Measurements from ENCODE around the gene PRPH2.
"Not testable (repeated sequence)": the region's sequence is repeated elsewhere in the genome, so short reads cannot be mapped to it uniquely, and the experiment has no call there.

Gene PRPH2

DNA sequence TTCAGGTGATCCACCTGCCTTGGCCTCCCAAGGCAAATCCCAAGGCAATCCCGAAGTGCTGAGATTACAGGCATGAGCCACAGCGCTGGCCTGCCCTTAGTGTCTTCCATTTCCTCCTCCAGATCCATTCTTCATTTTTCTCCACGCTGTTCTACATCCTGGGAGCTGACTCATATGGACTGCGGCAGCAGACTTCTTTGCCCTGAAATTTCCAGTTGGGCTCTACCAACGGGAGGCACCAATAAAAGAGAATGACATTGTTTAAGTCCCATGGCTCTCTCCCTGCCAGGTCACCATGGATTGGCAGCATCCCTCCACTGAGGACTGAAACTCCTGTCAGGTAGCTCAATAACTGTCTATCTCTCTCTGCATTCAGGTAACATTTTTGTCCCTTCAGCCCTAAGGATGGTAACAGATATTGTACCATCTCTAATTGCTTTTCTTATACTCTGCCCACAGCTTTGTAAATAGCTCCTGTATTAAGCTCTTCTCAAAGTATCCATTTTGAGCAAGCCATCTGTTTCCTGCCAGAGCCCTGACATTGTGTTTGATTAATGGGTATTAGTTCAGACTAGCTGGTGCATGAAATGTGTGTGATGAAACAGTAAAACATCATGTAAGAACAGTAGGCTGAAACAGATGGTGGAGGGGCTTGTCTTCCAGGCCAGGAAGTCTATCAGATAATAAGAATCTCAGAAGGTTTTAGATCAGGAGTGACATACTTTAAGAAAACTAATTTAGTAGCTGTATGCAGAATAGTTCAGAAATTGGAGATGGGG is 19.9 kb upstream of the PRPH2 start:
- no peak for DNase-seq (ENCODE audit: low read depth, low spot score)

- DNase-seq (ENCODE audit: low read depth, low spot score) = no peak
Measured at GRCh38 chr6:42740725-42741124, 18.3 kb upstream of the PRPH2 start.

DNA sequence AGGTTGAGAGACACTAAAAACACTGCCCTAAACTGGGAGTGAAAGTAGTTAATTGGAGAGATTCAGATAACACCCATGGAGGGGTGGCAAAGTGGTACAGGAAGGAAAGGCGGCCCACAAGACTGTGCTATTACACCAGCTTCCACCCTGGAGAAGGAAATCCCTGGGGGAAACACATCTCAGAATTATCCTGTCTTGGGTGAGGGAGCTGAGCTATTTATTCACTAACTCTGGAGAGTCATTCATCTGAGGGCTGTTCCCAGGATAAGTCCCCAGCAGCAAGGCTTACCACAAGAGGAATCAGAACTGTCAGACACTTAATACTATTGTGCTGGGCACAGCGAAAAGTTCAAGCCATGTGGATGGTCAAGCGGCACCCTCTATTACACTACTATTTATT is 13.6 kb upstream of the PRPH2 start:
- no peak for DNase-seq (ENCODE audit: low read depth, low spot score)

- DNase-seq (ENCODE audit: low read depth, low spot score) = not testable (repeated sequence)
Measured at GRCh38 chr6:42733867-42734481, 11.6 kb upstream of the PRPH2 start.

- no peak for DNase-seq (ENCODE audit: low read depth, low spot score)
Measured at GRCh38 chr6:42729731-42730130, 7.3 kb upstream of the PRPH2 start.

DNA sequence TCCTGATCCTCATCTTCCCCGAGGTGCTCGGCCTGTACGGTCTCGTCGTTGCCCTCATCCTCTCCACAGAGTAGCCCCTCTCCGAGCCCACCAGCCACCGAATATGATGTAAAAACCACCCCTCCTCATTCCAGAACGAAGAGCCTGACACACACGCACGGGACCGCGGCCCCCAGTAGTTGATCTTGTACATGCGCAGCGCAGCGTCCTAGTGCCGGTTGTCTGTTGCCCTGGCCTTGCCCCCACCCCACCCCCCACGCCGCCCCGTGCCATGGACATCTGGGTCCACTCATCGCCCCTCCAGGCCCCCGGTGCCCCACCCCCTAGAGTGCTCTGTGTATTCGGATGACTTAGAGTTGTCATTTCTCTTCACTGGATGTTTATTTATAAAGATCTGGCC is 5.2 kb upstream of the PRPH2 start:
- DNase-seq (ENCODE audit: low read depth, low spot score) = no peak

DNA sequence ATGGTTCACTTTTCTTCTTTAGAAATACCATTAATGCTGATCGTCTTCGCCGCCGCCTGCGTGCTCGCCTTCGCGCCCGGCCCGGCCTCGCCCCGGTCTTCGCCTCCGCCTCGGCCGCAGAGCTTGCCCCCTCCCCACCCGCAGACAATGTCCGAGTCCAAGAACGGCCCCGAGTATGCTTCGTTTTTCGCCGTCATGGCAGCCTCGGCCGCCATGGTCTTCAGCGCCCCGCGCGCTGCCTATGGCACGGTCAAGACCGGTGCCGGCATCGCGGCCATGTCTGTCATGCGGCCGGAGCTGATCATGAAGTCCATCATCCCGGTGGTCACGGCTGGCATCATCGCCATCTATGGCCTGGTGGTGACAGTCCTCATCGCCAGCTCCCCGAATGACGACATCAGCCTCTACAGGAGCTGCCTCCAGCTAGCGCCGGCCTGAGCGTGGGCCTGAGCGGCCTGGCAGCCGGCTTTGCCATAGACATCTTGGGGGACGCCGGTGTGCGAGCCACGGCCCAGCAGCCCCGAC is 4.8 kb upstream of the PRPH2 start:
- no peak for DNase-seq (ENCODE audit: low read depth, low spot score)

GRCh38 chr6:42726485-42727086 is 4.2 kb upstream of the PRPH2 start:
- peak; percentile 80 for DNase-seq (ENCODE audit: low read depth, low spot score)

DNA sequence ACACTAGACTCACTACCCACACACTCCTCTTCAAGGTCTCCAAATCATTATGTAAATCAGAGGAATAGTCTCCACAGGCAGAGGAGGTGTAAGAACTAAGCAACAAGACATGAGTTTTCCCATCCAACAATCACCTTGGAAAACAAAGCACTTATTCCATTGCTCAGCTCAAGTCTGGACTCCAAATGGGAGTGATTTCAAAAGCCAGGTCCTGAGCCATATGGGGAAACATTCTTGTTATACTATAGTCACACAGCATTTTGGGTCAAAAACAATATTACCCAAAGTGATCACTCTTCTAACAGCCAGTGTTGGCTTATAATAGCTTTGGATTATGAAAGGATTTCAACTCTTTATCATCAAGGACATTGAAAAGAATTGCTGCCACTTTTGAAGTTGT is 3.6 kb upstream of the PRPH2 start:
- DNase-seq (ENCODE audit: low read depth, low spot score) = no peak

- DNase-seq (ENCODE audit: low read depth, low spot score) = no peak
Measured at GRCh38 chr6:42724825-42725224, 2.4 kb upstream of the PRPH2 start.

- no peak for DNase-seq (ENCODE audit: low read depth, low spot score)
Measured at GRCh38 chr6:42720739-42721138, 1.7 kb downstream of the PRPH2 start.

DNA sequence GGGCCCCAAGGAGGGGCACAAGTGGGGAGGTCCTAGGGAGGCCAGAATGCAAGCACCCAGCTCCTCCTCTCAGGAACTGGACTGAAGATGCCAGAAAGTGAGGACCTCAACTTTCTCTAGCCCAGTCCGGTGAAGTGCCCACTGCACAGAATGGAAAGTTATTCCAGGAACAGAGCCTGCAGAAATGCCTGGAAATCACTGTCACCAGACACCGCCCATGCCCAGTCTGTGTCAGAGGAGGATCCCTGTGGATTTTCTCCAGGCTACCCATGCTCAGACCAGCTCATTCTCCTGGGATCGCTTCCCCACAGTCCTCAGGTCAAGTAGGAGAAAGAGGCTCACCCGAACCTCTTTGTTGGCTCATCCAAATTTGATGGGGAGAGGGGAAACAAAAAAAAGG is 6.5 kb downstream of the PRPH2 start:
- no peak for DNase-seq (ENCODE audit: low read depth, low spot score)

DNA sequence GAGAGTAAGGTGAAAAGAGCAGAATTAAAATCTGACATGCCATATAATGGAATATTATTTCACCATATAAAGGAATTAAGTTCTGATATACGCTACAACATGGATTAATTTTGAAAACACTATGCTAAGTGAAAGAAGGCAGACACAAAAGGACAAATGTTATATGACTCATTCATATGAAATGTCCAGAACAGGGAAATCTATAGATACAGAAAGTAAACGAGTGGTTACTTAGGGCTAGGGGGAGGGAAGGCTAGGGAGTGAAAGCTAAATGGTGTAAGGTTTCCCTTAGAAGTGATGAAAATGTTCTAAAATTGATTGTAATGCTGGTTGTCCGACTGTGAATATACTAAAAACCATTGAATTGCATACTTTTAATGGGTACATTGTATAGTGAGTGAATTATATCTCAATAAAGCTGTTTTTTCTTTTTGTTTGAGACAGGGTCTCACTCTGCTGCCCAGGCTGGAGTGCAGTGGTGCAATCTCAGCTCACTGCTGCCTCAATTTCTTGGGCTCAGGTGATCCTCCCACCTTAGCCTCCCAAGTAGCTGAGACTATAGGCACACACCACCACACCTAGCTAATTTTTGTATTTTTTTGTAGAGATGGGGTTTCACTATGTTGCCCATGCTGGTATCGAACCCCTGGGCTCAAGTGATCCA is 8.2 kb downstream of the PRPH2 start:
- DNase-seq (ENCODE audit: low read depth, low spot score) = no peak

DNA sequence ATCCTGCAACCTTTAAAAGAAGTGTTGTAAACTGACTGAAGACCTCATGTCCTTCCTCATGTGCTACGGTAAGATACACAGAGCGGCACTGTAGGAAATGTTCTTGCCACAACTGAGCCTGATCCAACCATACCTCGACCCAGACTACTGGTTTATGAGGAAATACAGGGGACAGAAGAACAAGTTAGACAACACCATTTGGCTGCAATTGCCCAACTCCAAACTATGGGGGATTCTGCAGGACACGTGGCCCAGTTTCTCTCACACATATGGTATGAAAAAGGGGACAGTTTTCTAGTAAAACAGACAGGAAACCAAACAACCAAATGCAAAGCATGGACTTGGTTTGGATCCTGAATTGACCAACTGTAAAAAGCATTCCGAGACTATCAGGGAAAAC is 10.5 kb downstream of the PRPH2 start:
- no peak for DNase-seq (ENCODE audit: low read depth, low spot score)

DNA sequence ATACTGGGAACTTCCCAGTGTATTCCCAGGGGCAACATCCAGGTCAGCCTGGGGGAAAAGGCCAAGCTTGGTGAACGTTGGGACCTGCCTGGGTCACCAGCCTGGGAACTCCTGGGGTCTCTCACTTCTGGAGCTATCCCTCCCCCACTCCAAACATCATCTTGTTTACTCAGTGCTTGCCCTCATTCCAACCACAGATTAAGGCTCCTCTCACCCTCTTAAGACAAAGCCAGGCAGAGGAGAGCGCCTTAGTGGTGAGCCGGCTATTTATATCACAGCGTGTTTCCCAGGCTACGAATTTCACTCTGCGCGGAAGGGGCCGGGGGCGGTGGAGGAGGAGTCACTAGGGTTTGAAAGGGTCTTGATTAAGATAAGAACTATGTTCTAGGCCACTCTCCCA is 12.1 kb downstream of the PRPH2 start:
- DNase-seq (ENCODE audit: low read depth, low spot score) = peak; percentile 79

GRCh38 chr6:42709871-42710270 is 12.5 kb downstream of the PRPH2 start:
- DNase-seq (ENCODE audit: low read depth, low spot score) = no peak

DNA sequence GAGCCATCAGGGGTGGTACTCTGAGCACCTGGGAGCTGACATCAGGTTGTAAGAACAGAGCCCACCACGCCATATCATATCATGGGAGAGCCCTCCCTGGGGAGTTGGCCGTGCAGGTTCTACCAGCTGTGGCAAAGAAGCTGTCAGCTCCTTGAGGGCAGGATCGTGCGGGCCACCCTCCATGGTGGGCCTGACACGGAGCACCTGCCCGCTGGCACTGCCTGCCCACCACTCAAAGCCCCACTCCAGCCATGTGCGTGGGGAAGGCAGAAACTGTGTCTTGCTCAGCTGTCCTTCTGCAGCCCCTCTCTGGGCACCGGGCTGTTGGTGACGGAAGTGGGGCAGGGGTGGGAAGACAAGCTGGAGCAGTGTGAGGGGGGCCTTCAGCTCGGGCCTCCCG is 14.3 kb downstream of the PRPH2 start:
- no peak for DNase-seq (ENCODE audit: low read depth, low spot score)

GRCh38 chr6:42707595-42707994 is 14.8 kb downstream of the PRPH2 start:
- no peak for DNase-seq (ENCODE audit: low read depth, low spot score)

DNA sequence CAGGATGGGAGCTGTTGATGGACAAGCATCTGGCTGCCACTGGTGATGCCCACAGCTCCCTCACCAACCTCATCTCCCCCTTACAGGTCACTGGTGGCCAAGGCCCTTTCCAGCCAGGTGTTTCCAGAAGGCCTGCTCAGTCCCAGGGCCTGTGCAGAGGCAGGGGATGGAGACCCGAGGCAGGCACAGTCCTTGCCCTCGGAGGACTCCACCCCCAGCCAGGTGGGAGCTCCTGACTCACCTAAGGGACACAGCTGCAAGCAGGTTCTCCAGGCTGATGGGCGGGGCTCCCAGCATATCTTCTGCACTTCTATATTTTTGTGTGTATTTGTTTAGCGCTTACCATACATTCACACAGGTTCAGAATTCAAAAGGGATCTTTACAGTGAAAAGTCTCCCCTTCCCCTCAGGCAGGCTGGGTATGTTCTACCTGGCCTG is 17.4 kb downstream of the PRPH2 start:
- DNase-seq (ENCODE audit: low read depth, low spot score) = no peak

DNA sequence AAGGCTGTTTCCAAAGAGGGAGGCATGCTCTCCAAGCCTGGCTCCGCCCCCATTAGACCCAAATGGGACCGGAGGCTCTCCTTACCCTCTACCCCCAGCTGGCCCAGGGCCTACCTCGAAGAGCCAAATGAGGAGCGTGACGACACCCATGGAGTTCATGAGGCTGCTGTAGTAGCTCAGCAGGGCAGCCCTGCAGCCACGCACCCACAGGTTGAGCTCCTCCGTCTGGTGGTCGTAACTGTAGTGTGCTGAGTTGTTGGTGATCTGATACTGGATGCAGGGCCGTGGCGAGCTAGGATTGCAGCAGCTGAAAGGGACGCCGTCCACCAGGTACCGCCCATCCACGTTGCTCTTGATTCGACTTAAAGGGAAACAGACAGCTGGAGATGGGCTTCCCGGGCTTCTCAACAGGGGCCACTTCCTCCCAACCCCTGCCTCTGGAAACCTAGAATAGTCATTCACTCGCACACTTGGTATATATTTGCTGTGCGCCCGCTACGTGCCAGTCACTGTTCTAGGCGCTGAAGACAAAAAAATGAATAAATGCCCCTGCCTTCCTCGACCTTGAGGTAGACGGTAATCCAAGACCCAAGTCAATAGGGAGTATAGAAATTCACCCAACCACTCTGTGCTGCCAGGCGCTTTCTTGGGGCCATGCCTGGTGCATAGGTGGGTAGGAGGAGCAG is 18.0 kb downstream of the PRPH2 start:
- DNase-seq (ENCODE audit: low read depth, low spot score) = peak; percentile 77

DNA sequence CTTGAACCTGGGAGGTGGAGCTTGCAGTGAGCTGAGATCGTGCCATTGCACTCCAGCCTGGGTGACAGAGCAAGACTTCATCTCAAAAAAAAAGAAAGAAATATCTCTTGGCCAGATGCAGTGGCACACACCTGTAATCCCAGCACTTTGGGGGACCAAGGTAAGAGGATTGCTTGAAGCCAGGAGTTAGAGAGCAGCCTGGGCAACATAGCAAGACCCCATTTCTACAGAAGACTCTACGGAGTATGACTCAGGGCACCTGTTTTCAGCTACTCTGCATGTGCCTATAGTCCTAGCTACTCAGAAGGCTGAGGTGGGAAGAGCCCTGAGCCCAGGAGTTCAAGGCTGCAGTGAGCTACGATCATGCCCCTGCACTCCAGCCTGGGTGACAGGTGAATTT is 19.6 kb downstream of the PRPH2 start:
- not testable (repeated sequence) for DNase-seq (ENCODE audit: low read depth, low spot score)

GRCh38 chr6:42702200-42702599 is 20.2 kb downstream of the PRPH2 start:
- peak; percentile 46 for DNase-seq (ENCODE audit: low read depth, low spot score)
